MM.1S (cell line): ENCODE measurements around the gene EYA2.

Experiments used
- CTCF ChIP-seq: fragments of 300-600 bp; sonication (generic); IDR thresholded peaks from 2 replicates; pipeline ENCODE4 v1.5.1; 2016; ENCODE audit warnings: antibody characterized with exemption, low read length, mixed read lengths
- EZH2 ChIP-seq: fragments of 300-600 bp; sonication (generic); optimal IDR thresholded peaks from 2 replicates; pipeline ENCODE3; 2017; ENCODE audit warnings: low read depth, mild to moderate bottlenecking, antibody characterized with exemption, low read length, mixed read lengths
- EZH2phosphoT487 ChIP-seq: fragments of 300-600 bp; sonication (generic); IDR thresholded peaks from 2 replicates; pipeline ENCODE4 v1.6.1; 2018; ENCODE audit warnings: antibody characterized with exemption, low read length

- TF ChIP-seq CTCF: no peak
- TF ChIP-seq EZH2: no peak
- no peak for TF ChIP-seq EZH2phosphoT487
These were observed 101.0 kb downstream of the EYA2 start for GRCh38 chr20:46995561-46996142.
